Stimulated activated CD4-positive, alpha-beta T cell treated with anti-CD3 and anti-CD28 coated beads, TNF-alpha, amount 100 ng/mL, for 24 hours (primary cell): ENCODE results near the gene NELFCD.
"Not testable (repeated sequence)": the region's sequence is repeated elsewhere in the genome, so short reads cannot be mapped to it uniquely, and the experiment has no call there.

Experiments used
- DNase-seq, 3 experiments: peaks; one replicate each; pipeline ENCODE4 v3.0.0-alpha.2; 2020; ENCODE audit warnings: low read depth in 3 of 3

NELFCD gene, protein sequence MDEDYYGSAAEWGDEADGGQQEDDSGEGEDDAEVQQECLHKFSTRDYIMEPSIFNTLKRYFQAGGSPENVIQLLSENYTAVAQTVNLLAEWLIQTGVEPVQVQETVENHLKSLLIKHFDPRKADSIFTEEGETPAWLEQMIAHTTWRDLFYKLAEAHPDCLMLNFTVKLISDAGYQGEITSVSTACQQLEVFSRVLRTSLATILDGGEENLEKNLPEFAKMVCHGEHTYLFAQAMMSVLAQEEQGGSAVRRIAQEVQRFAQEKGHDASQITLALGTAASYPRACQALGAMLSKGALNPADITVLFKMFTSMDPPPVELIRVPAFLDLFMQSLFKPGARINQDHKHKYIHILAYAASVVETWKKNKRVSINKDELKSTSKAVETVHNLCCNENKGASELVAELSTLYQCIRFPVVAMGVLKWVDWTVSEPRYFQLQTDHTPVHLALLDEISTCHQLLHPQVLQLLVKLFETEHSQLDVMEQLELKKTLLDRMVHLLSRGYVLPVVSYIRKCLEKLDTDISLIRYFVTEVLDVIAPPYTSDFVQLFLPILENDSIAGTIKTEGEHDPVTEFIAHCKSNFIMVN

DNA sequence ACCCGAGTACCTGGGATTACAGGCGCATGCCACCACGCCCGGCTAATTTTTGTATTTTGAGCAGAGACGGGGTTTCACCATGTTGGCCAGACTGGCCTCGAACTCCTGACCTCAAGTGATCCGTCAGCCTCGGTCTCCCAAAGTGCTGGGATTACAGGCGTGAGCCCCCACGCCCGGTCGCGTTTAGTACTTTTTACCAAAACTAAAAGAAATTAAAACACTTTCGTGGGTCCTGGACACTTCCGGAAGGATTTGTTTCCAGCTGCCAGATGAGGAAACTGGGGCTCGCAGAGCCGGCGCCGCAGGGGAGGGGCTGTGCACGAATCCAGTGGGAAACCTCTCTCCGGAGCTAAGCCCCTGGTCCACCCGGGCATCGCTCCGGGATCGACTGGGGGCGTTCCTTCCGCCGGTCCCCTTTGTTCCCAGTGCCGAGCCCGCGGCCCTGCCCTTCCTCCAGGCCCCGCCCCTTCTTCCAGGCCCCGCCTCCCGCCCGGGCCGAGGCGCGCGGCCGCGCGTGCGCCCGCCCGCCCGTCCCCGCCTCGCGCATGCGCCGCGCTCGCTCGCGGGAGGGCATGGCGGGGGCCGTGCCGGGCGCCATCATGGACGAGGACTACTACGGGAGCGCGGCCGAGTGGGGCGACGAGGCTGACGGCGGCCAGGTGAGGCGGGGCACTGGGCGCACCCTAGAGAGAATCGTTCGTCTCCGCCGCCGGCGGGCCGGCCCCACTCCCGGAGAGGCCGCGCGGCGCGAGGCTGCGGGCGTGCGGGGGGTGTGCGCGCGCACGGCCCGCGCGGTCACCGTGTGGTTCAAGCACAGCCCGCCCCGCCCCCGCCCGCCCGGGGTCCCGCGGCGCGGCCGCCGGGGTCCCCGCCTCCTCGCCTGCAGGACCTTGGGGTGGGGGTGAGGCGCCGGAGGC, at the start of gene NELFCD:
NELFCD (plus strand) TSS at position 546 of the 917 bp plus-strand sequence; CDS start at position 600, 54 bp downstream.
- peak; percentile 75 to 88 (median 76) for DNase-seq

DNA sequence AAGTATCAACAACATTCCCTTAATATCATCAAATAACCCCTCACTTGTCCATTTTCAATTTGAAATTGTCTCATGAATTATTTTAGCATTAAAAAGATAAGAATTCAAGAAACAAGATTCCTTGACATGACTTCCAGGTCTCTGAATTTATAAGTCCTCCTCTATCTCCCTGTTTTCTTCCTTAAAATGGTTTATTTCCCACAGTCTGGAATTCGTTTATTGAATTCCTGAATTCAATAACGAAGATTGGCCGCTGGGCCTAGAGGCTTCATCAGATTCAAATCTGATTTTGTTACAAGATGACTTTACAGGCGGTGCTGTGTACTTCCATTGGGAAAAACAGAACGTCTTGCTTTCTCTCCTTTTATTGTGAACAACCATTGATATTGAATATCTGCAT, 48.9 kb upstream of the NELFCD start:
- DNase-seq: no peak

DNA sequence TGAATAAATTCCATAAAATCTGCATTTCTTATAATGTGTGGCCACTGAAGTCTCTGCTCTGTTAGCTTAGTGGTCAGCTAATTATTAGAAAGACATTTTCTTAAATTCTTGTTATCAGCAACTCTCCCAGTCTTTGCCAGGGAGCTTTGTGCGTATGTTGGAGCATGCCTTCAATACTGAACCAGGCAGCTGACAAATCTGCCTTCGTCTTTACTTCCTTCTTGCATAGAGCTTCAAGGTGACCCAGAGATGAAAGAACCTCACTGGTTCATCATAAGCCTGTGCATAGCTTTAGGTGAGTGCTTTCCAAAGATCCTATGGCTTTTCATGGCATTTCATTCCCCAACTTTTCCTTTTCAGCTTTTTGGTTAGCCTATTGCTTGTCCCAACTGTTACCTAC, 43.0 kb upstream of the NELFCD start:
- DNase-seq: no peak

DNA sequence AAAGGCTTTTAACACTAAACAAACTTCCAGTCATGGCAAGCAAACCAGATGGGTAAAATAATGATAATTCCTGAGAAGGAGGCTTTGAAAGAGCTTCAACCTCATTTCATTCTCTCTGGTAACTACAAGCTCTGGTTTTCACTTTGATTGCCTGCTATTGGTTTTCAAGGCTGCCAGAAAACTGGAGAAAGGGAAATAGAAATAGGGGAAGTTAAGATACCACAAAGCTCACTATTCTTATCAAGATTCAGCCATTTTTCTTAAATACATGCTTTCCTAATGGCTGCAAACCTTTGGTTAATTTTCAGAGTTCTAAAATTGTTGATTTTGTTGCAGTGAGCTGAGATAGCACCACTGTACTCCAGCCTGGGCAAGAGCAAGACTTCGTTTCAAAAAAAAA, 42.5 kb upstream of the NELFCD start:
- DNase-seq: no peak

DNA sequence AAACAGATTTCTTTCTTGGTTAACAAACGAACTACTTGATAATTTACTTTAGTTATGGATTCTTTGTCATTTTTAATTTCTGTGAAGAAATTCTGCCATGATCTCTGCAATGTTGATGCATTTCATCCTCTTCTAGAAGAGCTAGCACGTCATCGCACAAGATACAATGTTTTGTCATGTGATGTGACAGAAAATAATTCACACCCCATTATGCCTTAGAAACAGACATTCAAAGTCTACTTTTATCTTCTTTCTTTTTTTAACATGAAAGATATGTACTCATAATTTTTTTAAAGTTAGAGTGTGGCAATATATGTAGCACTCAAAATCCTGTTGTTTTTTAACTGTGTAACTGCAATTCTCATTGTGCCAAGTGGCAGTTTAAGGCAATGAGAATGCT, 39.6 kb upstream of the NELFCD start:
- DNase-seq: no peak

DNA sequence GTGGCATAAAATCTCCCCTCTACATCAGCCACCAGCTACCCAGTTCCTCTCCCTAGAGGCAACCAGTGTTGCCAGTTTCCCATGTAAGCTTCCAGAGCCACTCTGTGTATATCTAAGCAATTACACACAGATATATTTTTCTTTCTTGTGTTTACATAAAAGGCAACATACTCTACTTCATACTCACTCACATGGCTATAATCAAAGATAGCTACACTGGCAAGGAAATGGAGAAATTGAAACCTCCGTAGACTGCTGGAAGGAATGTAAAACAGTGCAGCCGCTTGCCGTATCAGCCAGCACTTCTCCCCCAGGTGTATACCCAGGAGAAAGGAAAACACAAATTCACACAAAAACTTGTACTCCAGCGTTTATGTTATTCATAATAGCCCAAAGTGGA, 38.5 kb upstream of the NELFCD start:
- no peak for DNase-seq

DNA sequence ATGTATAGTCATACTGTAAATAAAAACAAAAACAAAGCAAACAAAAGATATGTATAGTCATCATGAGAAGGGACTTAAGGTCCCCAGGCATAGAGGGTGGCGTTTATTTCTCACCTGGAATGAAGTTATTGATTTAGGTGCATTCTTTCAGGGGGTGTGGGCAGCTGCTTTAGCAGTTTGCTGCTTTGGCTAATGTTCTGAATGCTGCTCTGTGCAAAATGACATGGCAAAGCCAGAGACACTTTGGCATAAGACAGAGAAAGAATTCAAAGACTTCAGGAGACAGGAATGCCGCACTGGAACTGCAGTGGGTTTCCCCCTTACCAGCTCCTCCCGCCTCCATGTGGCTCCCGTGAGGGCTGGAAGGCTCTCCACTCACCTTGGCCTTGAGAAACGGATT, 36.4 kb upstream of the NELFCD start:
- DNase-seq: no peak

DNA sequence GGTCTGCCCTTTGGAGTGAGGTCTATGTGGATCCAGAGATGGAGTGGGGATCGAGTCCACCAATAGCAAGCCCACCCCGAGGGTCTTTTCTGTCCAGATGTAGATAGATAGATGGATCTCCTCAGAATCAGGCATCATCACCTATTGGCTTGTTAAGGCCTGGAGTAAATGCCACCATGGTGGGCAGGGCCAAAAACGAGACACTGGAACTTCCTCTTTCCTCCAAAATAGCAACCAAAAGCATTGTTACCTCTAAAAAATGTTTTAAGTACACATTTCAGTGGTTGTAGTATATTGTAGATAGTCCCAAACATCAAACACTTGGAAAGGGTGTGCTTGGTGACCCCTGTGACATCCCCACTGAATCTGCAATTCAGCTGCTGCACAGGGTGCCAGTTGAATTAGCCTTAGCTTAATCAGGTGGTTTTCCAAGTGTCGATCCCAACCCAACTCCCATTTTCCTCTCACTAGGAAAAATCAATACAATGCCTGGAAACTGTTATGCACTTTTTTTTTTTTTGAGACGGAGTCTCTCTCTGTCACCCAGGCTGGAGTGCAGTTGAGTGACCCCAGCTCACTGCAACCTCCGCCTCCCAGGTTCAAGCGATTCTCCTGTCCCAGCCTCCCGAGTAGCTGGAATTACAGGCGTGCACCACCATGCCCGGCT, 35.0 kb upstream of the NELFCD start:
- DNase-seq: no peak

DNA sequence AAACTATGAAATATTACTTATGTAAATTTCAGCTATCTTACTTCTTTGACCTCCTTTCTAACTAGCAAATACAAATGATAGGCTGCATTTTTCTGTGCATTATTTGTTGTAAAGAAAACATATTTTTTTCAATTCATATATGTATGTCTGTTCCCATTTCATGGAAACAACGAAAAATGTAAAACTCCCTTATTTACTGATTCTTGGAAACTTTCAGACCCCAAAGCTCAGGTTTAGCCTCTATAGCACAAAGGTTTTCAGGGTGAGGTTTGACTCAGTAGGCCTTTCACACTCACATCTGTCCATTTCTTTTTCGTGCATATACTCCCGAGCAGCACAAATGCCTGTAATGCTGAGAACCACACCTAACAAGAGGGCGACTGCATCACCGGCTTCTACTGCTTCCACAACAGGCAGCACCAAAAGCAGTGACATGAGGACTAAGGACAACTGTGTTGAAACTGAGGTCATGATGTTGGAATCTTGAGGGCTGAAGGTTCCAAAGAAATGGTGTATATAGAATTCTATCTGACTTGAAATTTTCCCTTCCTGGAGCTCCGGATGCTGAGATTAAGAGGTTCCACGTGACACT, 33.2 kb upstream of the NELFCD start:
- DNase-seq: not testable (repeated sequence)

DNA sequence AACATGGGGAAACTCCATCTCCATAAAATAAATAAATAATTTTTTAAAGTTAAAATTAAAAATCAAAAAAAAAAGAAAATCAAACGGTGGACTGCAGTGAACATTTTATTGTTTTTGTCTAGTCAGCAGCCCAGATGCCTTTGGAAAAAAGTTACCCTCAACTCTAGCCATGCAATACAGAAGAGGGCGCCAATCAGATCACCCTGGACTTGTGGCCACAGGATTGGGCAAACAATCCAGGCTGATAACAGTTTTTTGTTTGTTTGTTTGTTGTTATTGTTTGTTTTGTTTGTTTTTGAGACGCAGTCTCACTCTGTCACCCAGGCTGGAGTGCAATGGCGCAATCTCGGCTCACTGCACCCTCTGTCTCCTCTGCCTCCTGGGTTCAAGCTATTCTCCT, 30.5 kb upstream of the NELFCD start:
- DNase-seq: no peak

DNA sequence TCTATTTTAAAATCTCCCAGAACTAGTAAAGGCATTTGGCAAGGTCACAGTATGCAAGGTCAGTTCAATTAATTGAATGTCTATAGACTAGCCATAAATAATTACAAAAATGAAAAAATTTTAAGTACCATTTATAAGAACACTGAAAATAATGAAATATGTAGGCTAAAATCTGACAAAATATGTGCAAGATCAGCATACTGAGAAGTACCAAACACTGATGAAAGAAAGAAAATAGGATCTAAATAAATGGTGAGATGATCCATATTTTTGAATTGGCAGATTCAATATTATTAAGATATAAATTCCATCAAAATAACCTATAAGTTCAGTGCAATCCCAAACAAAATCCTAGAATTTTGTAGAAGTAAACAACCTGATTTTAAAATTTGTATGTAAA, 28.0 kb upstream of the NELFCD start:
- DNase-seq: no peak

DNA sequence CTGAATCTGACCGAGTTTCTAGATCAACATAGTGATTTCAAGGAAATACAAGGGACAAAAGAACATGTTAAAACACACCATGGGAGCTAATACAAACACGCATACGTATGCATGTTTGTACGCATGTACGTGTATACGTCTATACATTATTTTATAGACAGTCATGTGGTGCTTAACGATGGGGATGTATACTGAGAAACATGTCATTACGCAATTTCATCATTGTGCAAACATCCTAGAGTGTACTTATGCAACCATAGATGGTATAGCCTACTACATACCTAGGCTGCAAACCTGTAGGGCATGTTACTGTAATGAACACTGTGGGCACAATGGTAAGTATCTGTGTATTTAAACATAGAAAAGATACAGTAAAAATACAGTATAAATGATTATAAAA, 25.0 kb upstream of the NELFCD start:
- DNase-seq: no peak

DNA sequence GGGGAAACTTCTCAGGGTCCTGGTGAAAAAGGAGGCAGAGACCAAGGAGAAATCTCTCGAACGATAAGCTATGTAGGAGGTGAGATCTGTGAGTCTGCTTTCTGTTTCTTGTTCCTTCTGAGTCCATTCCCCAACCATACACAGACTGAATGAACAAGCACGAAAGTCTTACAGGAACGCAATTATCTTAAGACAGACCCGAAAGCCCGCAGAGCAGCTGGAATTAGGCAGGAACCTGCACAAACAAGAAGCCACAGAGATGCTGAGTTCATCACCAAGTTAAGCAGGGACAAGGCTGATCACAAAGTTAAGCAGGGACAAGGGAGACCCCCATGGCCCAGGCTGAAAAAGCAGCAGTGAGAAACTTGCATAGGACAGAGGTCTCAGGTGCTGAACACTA, 21.4 kb upstream of the NELFCD start:
- DNase-seq: no peak

DNA sequence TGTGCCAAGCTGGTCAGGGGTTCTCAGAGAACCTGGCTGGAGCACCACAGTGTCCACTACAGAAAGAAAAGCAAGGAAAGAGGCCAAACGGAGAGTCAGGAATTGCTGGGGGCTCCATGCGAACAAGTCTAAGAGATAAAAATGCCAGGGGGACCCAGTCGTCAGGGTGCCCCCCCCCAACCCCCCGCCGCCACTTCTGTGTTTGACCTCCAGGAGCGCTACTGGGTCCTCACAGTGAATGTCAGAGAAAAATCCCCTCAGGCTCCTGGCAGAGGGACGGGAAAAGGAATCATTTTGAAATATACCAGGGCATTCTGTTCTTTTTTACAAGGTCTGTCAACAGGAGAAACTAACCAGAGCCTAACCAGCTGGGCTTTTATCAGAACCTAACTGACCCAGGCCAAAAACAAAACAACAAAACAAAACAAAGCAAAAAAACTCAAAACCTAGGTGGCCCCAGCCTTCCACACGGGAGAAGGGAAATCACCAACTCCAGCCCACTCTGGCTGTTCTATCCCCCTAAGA, 17.9 kb upstream of the NELFCD start:
- no peak for DNase-seq

DNA sequence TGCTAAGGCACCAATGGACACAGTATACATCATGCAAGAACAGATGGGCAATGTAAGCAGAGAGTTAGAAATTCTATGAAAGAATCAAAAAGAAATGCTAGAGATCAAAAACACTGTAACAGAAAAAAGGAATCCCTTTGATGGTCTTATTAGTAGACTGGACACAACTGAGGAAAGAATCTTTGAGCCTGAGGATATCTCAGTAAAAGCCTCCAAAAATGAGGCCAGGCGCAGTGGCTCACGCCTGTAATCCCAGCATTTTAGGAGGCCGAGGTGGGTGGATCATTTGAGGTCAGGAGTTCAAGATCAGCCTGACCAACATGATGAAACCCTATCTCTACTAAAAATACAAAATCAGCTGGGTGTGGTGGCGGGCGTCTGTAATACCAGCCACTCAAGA, 17.1 kb upstream of the NELFCD start:
- not testable (repeated sequence) for DNase-seq

DNA sequence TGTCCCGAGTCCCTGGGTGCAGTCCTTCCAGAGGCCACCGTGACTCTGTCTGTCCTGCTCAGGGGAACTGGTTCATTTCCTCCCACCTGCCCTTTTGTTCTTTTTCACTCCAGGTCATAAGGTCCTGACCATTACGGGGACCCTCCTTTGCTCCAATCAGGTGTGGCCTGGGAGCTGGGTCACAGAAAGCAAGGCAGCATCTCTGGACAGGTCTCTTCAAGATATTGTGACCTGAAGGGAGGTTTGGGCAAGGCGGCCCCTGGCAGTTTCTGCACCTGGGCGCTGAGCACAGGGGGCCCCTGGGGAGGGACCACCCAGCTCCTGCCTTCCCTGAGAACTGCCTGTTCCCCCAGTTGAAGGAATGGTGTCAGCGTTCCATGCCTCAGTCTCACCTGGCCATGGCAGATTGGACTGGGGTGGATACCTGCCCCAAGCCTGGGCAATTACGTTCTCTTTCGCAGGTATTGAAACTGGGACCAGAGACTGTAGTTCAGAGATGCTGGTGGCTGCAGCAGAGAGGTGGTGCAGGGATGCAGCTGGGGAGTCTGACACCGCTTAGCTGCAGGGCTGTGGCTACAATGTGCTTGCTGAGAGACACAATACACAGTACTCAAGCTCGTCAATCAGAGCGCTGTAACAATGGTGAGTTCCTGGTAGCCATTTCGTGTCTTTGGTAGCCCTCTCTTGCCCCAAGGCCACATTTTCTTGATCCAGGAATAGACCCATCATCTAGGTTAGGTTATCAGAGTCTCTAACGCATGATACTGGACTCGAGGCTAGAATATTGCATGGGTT, 15.6 kb upstream of the NELFCD start:
- no peak for DNase-seq

DNA sequence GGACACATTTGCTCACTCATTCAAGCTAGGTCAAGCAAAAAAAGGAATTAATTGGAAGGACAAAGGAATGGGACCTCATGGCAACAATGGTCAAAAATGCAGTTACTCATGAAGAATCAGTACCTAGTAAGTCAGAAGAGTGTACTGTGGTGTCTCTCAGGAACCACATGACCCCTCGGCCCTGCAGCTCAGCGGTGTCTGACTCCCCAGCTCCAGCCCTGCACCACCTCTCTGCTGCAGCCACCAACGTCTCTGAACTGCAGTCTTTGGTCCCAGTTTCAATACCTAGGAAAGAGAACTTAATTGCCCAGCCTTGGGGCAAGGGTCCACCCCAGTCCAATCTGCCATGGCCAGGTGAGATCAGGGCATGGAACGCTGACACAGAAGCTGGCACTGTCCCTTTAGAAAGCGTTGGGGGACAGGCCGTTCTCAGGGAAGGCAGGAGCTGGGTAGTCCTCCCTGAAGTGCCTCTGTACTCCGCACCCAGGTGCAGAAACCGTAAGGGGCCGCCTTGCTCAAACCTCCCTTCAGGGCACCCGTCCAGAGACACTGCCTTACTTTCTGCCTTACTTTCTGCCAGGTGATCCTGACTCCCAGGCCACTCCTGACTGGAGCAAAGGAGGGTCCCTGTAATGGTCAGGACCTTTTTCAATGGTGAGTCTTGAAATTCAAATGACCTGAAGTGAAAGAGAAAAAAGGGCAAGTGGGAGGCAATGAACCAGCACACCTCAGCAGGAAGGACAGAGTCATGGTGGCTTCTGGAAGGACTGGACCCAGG, 13.2 kb upstream of the NELFCD start:
- no peak for DNase-seq

DNA sequence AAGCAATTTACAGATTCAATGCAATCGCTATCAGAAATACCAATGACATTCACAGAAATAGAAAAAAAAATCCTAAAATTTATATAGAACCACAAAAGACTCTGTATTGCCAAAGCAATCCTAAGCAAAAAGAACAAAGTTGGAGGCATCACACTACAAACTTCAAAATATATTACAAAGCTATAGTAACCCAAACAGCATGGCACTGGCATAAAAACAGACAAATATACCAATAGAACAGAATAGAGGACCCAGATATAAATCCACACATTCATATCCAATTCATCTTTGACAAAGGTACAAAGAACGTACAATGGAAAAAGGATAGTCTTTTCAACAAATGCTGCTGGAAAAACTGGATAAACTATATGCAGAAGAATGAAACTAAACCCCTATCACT, 11.6 kb upstream of the NELFCD start:
- no peak for DNase-seq

DNA sequence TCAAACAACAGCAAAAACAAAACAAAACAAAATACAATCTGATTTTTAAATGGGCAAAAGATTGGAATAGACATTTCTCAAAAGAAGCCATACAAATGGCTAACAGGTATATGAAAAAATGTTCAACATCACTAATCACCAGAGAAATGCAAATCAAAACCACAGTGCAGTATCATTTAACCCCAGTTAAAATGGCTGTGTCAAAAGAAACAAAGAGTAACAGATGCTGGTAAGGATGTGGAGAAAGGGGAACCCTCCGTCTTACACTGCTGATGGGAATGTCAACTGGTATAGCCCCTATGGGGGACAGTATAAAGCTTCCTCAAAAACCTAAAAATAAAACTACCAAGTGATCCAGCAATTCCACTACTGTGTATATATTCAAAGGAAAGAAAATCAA, 10.9 kb upstream of the NELFCD start:
- no peak for DNase-seq

DNA sequence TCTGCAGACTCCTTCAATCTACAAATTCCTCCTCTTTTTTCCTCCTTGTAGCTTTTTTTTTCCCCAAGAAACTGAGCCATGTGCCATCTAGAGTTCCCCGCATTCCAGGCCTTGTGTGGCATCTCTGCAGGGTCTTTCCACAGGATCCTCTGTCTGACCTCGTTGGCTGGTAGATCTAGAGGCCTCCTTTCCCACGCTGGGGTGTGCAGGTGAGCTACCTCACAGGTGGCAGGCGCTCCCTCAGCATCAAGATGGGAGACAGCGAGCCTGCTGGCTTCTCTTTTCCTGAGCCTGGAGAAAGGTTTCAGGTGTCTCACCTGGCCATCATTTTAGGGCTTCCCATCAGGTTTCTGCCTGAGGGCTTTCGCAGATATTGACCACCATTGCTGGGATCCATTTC, 9.6 kb upstream of the NELFCD start:
- no peak for DNase-seq
